Measurements from ENCODE around the gene ETHE1. TPM values are rescaled to one million over a fixed set of nuclear protein-coding genes. Genes with fewer than 3 reads are reported as not detected.

The ETHE1 gene
- total RNA-seq, 1 experiment from 2014 or later, result 8.8 TPM

DNA sequence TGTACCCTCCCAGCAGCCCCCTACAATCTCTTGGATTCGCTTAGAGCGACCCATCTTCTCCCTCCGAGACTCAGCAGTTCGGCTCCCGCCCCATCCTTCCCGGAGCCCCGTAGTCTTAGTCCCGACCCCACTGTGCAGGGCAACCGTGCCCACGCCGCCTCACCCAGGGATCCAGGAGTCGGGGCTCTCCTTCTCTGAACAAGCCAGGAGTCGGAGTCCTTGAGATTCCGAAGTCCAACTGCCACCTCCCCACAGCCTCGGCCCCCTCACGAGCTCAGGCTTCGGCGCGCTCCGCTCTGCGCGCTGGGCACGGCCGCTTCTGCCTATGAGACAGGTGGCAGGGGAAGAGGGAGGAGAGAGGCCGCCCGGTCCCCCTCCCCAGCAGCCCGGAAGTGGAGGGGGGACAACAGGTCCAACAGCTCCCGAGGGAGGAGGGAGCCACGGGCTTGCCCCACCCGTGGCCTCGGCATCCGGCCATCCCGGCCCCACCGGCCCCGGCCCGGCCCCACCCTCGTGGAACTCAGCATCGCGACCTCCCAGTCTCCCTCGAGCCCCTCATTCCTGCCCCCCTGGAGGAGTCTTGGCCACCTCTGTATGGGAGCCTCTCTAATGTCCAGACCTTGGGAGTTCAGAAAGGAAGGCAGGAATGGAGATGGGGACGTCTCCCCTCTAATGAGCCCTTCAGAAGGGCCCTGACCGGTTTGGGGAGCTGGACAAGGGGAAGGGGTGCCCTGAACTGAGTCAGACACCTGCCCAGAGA is 22.4 kb downstream of the ETHE1 start, which contains the start of gene PHLDB3:
Gene PHLDB3, minus strand, starts transcription at position 321 of the 760 bp plus-strand sequence. CDS start 628 bp downstream, outside the sequence.
- H3K9me3 ChIP-seq (ENCODE audit: low read depth, low read length, poor library complexity, severe bottlenecking), result no peaks in the 10 kb centered on the region
- CTCF ChIA-PET, result interaction anchor here (1.0 to 2.6 kb wide), 3 partner anchors 15 to 68 kb away, joined by 3 to 10 read pairs (median 3); no protein-coding TSS in a partner anchor
- peaks cover 5% of the 10 kb centered on the region for H3K4me1 ChIP-seq (ENCODE audit: insufficient read depth, low read length, poor library complexity, severe bottlenecking)
- no peak for TF ChIP-seq EZH2 (IDR thresholded peaks at IDR 0.05; ENCODE audit: borderline replicate concordance, low read depth, low read length, poor library complexity, severe bottlenecking)
- TF ChIP-seq, protein P1, sequence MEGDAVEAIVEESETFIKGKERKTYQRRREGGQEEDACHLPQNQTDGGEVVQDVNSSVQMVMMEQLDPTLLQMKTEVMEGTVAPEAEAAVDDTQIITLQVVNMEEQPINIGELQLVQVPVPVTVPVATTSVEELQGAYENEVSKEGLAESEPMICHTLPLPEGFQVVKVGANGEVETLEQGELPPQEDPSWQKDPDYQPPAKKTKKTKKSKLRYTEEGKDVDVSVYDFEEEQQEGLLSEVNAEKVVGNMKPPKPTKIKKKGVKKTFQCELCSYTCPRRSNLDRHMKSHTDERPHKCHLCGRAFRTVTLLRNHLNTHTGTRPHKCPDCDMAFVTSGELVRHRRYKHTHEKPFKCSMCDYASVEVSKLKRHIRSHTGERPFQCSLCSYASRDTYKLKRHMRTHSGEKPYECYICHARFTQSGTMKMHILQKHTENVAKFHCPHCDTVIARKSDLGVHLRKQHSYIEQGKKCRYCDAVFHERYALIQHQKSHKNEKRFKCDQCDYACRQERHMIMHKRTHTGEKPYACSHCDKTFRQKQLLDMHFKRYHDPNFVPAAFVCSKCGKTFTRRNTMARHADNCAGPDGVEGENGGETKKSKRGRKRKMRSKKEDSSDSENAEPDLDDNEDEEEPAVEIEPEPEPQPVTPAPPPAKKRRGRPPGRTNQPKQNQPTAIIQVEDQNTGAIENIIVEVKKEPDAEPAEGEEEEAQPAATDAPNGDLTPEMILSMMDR (conservative IDR thresholded peaks at IDR 0.05; ENCODE audit: low read depth, low read length), result no peak
- H3K27ac ChIP-seq (ENCODE audit: low read depth, low read length, poor library complexity, severe bottlenecking), result peak within 1 kb of the TSS; percentile 73
- no peak for DNase-seq (ENCODE audit: low spot score)
- H3K27me3 ChIP-seq (replicated peaks; ENCODE audit: insufficient read depth, low read depth, low read length, poor library complexity), result no peaks in the 10 kb centered on the region
- intact Hi-C loops (cut with micrococcal nuclease; ENCODE audit: unreplicated experiment), result loop anchor here (5.0 kb wide), 1 partner anchor 57 kb away; no protein-coding TSS in a partner anchor
- H3K36me3 ChIP-seq (ENCODE audit: insufficient read depth, low read length, poor library complexity, severe bottlenecking), result peaks cover 5% of the 10 kb centered on the region
- peak within 1 kb of the TSS; percentile 83 for H3K4me3 ChIP-seq (ENCODE audit: low read depth, low read length, poor library complexity, severe bottlenecking)
- POLR2A ChIA-PET (ENCODE audit: low non-redundant PET), result interaction anchor here (0.6 kb wide), 1 partner anchor 139 kb away, joined by 3 read pairs; no protein-coding TSS in a partner anchor
- no TSS peak for BruUV-seq (replicated peaks)

DNA sequence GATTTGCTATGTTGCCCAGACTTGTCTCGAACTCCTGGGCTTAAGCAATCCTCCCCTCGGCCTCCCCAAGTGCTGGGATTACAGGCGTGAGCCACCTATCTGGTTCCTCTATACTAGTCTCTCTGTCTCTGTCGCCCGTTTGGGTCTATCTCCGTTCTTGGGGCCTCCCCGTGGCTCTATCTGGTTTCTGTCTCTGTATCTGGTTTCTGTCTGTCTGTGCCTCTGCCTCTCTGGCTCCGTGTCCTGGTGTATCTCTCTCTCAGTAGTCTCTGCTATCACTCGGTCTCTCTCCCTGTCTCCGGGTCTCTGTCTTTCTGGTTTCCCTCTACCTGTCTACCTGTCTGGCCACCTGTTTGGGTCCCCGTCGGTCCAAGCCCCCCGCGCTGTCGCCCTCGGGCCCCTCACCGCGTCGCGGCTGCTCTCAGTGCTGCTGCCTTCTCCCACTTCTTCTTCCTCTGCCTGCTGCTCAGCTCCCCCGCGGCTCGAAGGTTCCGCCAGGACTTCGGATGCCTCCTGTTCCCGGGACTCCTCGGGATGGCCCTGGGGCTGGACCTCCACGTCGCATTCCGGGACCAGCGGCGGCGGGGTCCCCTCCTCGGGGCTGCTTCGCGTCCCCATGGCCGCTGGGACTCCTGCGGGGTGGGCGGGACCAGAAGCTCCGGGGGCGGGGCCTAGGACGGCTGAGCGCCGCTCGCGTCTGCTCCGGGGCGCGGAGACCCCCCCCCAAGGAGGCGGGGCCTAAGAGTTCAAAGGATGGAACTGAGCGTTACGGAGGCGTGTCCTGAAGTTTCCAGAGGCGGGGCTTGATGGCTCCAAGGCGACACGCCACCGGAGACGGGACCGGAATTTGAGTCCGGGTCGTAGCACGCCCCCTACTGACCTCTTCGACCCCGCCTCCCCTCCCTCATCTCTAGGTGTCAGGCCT is 23.2 kb downstream of the ETHE1 start:
- peak overlapping the region; percentile 73 for H3K27ac ChIP-seq (ENCODE audit: low read depth, low read length, poor library complexity, severe bottlenecking)
- peaks cover 5% of the 10 kb centered on the region for H3K4me1 ChIP-seq (ENCODE audit: insufficient read depth, low read length, poor library complexity, severe bottlenecking)
- ChIA-PET POLR2A (ENCODE audit: low non-redundant PET) (no interaction called here), CTCF (interaction anchor here (0.6 to 2.6 kb wide), 5 partner anchors 16 to 92 kb away, joined by 3 to 10 read pairs (median 3); partner anchors contain the start of gene IRGQ)
- no TSS peak for BruUV-seq (replicated peaks)
- peak; percentile 97 for DNase-seq (ENCODE audit: low spot score)
- H3K27me3 ChIP-seq (replicated peaks; ENCODE audit: insufficient read depth, low read depth, low read length, poor library complexity), result no peaks in the 10 kb centered on the region
- no peak for TF ChIP-seq EZH2 (IDR thresholded peaks at IDR 0.05; ENCODE audit: borderline replicate concordance, low read depth, low read length, poor library complexity, severe bottlenecking)
- TF ChIP-seq, protein P1 (conservative IDR thresholded peaks at IDR 0.05; ENCODE audit: low read depth, low read length), result peak; percentile 44
- H3K36me3 ChIP-seq (ENCODE audit: insufficient read depth, low read length, poor library complexity, severe bottlenecking), result peaks cover 5% of the 10 kb centered on the region
- H3K9me3 ChIP-seq (ENCODE audit: low read depth, low read length, poor library complexity, severe bottlenecking), result no peaks in the 10 kb centered on the region
- intact Hi-C loops (cut with micrococcal nuclease; ENCODE audit: unreplicated experiment), result loop anchor here (5.0 kb wide), 1 partner anchor 56 kb away; no protein-coding TSS in a partner anchor
- peak overlapping the region; percentile 83 for H3K4me3 ChIP-seq (ENCODE audit: low read depth, low read length, poor library complexity, severe bottlenecking)

DNA sequence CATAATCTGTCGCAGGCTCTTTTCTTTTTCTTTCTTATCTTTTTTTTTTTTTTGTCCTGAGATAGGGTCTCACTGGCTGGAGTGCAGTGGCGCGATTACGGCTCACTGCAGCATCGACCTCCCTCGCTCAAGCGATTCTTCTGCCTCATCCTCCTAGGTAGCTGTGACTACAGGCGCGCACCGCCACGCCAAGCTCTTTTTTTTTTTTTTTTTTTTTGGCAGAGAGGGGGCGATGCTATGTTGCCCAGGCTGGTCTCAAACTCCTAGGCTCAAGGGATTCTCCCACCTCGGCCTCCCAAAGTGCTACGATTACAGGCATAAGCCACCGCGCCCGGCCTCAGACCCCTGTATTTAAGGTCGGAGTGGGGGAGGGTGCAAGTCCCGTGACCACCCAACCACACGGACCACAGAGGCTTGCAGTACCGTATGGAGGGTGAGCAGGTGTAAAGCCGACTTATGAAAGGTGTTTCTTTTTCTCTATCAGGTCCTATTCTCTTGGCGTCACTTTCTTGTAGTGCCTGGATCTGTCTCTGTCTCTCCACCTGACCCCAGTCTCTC is 24.5 kb downstream of the ETHE1 start:
- no peaks in the 10 kb centered on the region for H3K9me3 ChIP-seq (ENCODE audit: low read depth, low read length, poor library complexity, severe bottlenecking)
- H3K36me3 ChIP-seq (ENCODE audit: insufficient read depth, low read length, poor library complexity, severe bottlenecking), result no peaks in the 10 kb centered on the region
- H3K27me3 ChIP-seq (replicated peaks; ENCODE audit: insufficient read depth, low read depth, low read length, poor library complexity), result no peaks in the 10 kb centered on the region
- TF ChIP-seq, protein P1 (conservative IDR thresholded peaks at IDR 0.05; ENCODE audit: low read depth, low read length), result no peak
- TF ChIP-seq EZH2 (IDR thresholded peaks at IDR 0.05; ENCODE audit: borderline replicate concordance, low read depth, low read length, poor library complexity, severe bottlenecking), result no peak
- intact Hi-C loops (cut with micrococcal nuclease; ENCODE audit: unreplicated experiment), result loop anchor here (5.0 kb wide), 1 partner anchor 55 kb away; no protein-coding TSS in a partner anchor
- CTCF ChIA-PET, result interaction anchor here (0.5 to 0.6 kb wide), 5 partner anchors 9 to 749 kb away, joined by 3 to 9 read pairs (median 4); no protein-coding TSS in a partner anchor
- H3K4me3 ChIP-seq (ENCODE audit: low read depth, low read length, poor library complexity, severe bottlenecking), result peak overlapping the region; percentile 83
- H3K27ac ChIP-seq (ENCODE audit: low read depth, low read length, poor library complexity, severe bottlenecking), result no peak overlapping the region
- DNase-seq (ENCODE audit: low spot score), result no peak
- POLR2A ChIA-PET (ENCODE audit: low non-redundant PET), result interaction anchor here (0.5 to 0.6 kb wide), 2 partner anchors 15 to 54 kb away, joined by 4 to 9 read pairs; no protein-coding TSS in a partner anchor
- peaks cover 5% of the 10 kb centered on the region for H3K4me1 ChIP-seq (ENCODE audit: insufficient read depth, low read length, poor library complexity, severe bottlenecking)
- no TSS peak for BruUV-seq (replicated peaks)
